Skin of body (tissue), 2 donors: ENCODE measurements around the gene ITGA1. TPM values are rescaled to one million over a fixed set of nuclear protein-coding genes. Genes with fewer than 3 reads are reported as not detected.
A peak's percentile ranks its signal among the peaks of the same experiment; 100 is the strongest.

Source experiments
- DNase-seq: peaks from one replicate; lab custom pipeline; 2025; lab: John Stamatoyannopoulos, UW
- total RNA-seq: library from RNA; depleted of rRNA; stranded (reverse); fragments of >200 nt; gene quantifications from one replicate; pipeline ENCODE4 v1.2.3, GENCODE V29; 2014

Gene ITGA1
- total RNA-seq, 1 donor from 2014 or later: 23.3 TPM

DNA sequence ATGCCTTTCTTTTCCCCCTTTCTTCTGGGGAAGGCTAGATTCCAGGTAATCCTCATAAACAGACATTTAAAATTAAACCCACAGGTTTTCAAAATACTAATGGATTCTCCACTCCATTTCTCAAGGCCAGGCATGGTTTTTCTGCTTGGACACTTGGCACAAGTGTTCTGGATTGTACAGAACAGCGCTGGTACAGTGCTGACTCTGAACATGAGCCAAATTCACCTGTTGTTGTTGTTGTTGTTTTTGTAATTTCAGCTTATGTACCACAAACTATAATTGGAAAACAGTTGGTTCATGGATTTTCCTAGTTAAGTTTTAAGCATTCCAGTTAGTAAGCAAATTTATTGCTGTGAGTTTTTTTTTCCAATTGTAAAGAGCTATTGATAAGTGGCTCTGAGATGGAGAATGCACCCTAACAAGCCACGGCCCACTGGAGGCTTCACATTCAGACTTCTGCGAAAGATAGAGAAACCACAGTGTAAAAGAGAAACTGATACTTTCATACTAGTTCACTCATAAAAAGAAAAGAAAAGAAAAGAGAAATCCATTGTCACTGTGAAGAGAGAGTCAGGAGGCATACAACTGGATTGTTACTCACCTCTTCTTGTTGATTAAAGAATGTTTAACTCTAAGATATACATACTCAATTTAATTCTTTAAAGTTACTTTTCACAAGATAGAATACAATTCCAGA is 16.2 kb upstream of the ITGA1 start:
- no peak for DNase-seq

DNA sequence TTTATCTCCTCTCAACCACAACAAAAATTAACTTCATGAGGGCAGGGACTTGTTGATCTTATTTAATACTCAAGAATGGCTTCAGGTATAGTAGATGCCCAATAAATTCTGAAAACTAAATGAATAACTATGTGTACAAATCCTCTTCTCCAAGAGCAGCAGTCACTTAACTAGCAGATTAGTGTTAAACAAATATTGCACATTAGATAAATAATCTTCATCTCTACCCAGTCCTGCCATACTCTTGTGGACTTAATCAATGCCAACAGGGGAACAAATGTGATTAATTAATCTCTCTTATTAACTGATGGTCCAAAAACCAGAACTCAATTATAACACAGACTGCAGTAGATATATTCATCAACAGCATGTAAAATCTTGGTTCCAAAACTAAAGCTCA is 15.0 kb upstream of the ITGA1 start:
- DNase-seq: no peak

DNA sequence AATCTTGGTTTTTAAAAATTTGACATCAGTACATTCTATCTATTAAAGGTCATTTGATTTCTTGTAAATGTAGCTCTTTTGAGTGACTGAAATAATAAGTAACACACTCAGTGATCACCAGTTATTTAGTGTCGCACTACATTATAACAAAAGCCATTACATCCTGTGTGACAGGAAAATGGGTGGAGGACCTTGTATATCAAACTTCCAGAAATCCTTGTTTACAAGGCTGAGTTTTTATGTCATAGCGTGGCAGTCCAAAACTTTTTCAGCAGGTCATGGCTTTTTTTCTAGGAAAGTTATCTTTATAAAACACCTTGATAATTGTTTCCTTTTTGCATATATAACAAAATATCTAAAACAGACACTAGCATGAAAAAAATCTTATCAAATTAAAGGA is 14.4 kb upstream of the ITGA1 start:
- DNase-seq: no peak

DNA sequence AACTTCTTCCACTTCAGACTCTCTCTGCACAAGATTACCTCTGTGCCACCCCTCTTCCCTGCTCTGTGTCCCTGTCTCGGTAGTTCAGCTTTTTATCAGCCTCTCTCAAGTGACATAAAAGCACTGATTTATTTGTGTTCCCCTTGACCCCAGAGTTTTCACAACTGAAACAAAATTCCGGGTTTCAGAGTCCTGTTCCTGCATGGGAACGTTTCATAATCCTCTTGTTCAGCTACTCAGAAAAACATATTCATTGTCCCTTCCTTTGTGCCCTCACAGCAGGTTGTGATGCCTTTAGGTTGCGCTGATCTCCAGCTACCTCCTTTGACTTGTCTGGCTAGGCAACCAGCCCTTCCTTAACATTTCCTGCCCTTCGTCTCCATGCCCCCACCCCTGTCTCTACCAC is 13.7 kb upstream of the ITGA1 start:
- DNase-seq: no peak

DNA sequence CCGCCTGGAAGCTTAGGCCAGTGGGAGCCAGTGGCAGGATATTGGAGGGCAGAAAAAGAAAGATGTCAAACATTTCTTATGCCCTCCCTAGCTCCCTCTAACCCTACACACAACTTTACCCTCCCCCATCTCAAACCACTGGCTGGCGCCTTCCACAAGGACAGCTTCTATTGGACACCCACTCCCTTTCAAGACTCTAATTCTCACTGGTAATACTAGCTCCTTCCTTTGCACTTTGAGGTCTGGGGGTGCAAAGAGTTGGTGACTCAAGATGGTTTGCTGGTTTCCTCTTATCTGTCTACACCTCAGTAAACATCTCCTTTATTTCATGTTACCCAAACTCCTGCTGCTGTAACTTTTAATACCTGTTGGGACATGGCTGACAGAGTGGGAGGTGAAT is 11.6 kb upstream of the ITGA1 start:
- no peak for DNase-seq

DNA sequence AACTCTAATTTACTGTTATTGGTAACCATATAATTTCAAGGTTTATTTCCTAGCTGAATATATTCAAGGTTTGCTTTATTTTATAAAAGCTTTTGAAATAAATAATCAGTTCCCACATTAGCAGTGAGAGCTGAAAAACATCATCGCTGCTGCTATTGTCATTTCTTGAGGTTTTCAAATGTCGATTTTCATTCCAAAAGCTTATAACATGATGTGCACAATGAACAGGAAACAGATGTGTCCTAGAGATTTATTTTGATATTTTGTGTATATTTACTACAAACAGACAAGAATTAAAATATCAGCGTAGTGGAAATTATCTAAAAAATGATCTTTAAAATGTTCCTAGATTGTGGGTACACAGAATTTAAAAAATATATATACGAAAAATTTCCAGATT is 10.5 kb upstream of the ITGA1 start:
- no peak for DNase-seq

DNA sequence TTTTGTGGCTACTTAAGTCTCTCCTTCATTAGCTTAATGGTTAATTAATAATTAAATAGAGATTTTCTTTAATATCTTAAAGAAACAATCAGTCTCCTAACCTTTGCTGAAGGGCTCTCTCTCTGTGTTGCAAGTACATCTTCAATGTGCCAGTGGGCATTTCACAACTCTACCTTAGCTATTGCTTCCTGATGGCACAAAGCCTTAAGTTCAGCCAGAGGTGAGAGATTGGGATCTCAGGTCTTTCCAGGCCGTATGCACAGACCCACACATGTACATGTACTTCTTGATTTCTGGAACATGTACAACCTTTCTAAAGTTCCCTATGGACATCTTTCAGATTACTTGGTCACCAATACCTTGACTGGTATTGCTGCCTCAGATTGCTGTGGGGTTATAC is 8.9 kb upstream of the ITGA1 start:
- no peak for DNase-seq

DNA sequence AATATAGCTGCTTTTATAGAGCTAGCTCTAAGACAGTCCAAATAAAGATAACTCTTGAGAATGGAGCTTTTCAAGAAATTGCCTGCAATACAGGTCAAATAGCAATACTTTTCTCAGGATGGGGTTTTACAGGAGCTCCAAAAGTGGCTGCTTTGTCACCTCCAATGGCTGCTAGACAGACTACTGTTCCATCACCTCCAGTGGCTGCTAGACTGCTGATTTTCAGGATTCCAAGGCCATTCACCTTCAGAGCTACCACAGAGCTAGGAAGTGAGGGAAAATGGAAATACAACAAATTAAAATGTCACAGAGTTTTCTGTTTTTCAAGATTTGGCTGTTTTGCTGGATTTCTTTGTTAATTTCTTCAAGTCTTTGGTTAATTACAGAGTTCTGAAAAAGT is 8.5 kb upstream of the ITGA1 start:
- no peak for DNase-seq

DNA sequence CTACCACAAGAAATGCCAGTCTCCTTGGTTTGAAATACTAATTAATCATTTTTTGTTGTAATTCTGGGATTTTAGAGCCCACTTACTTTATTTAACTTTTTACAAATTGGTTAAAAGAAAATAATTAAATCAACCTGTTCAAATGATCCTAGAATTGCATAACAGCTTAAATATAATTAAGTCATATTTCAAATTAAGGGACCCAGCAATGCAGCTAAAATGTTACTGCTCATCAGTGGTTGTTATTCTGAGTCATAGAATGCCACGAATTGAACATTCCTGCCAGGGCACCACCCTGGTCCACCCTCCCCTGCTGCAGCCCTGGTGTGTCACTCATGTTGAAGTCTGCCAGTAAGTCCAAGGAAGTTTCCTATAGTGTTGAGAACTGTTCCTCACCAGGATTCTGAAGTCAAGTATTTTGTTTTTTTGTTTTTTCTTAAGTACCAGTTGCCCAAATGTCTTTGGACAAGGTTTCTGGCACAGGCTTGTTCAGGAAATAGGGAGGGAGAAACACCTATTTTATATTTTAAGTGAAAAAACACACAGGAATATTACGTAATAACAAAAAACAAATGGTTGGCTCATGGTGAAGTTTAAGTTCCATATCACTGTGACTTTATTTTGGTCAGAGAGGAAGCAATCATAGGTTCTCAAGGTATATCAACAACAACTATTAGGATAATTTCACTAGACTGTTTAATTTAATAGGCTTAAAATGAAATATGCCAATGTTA is 4.3 kb upstream of the ITGA1 start:
- DNase-seq: no peak

DNA sequence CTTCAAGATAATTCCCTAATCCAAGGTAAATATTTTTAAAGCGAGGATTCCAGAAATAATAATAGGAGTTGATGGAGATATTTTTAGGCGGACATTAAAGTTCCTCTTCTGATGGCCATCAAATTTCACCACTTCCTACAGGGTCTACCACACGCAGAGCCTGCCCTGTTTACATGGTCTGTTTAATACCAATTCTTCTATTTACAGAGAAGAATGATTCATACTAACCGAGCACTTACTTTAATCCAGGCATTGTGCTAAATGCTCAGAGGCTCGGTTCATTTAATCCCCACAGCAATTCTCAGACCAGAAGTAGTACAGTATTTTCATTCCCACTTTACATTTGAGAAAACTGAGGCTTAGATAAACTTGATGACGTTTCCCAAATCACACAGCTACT is 3.0 kb upstream of the ITGA1 start:
- no peak for DNase-seq

DNA sequence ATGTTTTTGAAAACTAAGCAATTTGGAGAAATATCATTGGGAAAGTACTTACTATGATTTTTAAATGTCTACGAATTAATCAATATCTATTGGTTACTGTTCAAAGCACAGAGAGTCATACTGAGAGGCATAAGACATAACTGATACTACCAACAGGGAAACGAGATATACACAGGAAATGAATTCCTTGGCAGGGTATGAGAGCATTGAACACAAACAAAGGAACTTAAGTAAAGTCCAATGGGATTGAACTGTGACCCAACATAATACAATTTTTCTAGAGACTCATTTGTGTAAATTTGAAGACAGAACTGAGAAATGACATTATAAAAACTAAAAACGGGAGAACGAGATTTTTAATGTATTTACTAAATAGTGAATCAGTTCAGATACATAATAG is 1.3 kb upstream of the ITGA1 start:
- DNase-seq: no peak

DNA sequence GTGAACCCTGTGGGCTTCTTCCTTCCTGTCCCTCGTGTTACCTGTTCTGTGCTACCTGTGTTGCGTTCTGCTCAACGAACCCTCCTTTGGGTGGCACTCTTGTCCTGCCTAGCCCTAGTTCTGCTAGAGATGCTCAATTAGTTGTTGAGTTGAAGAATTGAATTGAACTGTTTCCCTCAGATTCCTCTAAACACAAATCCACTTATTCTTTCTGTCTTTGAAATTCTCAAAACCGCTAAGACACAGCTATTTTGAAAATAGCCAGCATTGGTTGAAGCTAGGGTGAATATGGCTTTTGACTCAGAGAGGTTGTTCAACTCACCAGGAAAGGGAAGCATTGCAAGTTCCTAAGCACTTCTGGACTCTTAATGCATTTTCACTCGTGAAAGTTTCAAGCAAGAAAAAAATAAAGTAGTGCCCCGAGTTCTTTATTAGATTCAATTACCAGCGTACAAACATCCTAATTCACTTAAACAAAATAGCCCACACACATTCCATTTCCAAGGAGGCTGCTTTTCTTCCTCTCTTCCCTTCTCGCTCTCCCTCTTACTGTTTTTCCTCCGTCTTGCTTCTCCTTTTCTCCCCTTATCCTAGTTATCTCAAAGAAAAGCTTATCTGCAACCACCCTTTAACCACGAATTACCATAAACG is 642 bp upstream of the ITGA1 start:
- no peak for DNase-seq

DNA sequence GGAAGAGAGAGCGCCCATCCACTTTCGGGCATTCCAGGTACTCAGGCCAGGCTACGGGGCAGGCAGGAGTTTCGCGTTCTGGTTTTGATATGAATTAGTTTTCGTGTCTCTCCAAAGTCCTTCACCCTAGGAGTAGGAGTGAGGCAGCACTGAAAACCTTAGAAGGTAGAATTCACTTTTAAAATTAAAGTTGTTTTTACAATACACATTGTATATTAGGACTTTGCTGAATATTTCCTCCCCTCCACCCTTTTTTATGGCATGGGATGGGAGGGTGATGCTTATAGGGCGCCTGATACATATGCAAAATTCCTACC is 747 bp downstream of the ITGA1 start:
- DNase-seq: no peak

DNA sequence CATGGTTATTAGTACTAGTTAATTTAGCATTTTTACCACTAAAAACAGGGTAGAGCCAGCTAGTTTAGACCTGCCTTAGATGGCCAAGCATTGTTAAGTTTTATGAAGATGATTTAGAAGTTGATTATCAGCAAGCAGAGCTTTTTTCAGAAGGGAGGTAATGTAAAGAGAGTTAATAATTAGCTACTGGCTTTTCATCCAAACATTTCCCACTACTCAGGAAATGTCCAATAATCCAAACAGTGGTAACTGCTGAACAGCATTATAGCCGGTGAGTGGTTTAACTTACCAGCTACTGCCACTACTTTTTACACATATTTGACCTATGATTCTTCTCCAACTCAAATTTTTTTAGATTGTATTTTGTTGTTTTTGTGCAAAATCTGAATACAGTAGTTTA is 1.7 kb downstream of the ITGA1 start:
- DNase-seq: no peak

DNA sequence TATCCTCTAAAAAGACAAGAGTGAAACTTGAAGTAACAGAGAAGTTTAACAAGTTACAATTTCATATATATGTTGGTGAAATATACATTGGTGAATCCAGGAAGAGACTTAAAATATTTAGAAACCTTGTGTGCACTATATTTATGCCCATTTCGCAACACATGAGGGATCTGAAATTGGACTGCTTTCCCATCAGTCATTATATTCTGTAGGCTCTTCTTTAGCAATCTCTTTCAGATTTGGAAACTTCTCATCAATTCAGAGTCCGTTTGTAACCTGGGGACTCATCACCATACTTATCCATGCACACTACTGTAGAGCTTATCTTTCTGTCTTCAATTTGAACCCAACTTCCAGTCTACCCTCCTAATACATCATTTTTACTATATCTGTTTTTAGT is 2.1 kb downstream of the ITGA1 start:
- DNase-seq: no peak

DNA sequence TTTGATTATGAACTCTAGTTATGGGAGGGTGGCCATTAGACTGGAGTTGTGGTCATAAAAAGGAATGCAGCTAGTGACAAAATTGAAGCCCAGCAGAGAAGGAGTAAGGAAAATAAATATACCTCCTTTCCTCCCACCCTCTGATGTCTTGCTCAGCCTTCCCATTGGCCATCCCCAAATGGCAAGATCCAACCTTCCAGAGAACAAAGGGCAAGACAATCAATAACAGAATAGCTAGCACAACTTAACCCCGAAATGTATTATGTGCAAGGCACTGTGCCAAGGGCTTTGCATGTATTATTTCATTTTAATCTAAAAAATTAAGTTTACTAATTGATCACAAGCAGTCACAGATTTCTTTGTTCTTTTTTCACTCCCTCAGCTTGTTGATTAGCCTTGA is 3.6 kb downstream of the ITGA1 start:
- no peak for DNase-seq

DNA sequence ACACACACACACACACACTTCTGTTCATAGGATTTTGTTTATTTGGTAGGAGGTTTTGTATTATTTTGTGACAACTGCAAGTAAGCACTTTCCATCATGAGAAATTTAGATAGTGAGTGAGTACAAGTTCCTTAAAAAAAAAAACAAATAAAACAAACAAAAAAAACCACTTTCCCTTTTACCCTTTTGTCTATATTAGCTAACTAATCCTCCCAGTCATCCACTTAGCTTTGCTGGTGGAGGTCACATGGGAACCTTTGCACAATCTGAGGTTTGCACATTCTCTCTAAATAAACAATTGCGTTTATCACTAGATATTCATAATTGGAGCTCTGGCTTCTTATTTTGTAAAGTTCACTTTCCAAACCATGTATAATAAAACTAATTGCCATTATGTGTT is 6.8 kb downstream of the ITGA1 start:
- no peak for DNase-seq

DNA sequence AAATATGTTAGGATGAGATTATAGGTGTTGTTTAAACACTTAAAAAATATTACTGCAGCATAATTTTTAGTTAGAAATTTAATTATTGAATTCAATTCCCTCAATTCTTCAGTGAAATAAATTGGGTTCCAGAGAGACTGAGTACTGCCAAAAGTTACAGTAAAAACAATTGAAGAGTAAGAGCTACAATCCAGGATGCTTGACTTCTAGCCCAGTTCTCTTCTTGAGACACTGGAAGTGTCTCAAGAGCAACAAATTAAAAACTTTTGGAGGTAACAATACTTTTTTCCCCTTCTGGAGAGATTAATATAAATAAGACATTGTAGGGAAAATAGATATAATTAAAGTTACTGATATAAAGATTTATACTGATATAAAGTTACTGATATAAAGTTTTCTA is 8.3 kb downstream of the ITGA1 start:
- DNase-seq: no peak

DNA sequence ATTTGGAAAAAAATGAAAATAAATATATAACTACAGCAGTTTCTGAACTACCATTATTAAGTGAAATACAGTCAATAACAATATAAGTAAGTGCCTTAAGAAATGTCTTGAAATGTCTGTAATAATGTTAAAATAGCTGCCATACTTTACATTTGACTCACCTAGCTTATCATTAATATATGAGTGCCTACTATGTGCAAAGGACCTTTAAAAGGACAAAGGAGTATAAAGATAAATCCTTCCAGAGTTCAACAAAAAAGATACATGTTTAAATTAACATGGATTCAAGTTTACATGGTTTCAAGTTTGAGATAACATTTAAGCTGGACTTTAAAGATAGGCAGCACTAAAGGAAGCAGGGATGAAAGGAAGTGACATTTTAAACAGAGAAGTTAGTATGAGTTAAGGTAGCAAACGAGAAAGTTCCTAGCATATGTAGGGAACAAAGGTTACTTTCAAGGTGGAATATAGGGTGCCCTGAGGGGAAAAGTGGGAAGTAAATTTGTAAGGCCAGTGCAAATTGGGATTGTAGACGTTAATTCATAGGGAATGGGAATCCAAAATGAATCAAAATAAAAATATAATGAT is 8.9 kb downstream of the ITGA1 start:
- no peak for DNase-seq

DNA sequence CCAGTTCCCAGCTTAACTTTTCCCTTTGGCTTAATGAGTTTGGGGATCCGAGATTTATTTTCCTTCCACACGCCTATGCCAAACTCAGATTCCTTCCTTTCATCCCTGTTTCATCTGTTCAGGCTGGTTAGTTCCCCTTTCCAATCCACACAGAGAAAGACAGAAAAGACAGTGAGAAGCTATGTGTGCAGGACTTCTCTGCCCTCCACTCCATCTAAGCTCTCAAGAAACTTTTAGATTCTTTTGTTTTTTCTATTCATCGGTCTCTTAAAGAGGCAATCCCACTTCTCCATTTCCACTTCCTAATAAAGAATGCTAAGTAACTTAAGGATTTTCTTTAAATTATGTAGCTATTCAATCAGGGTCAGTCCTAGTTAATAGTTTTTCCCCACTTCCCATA is 11.2 kb downstream of the ITGA1 start:
- DNase-seq: no peak

DNA sequence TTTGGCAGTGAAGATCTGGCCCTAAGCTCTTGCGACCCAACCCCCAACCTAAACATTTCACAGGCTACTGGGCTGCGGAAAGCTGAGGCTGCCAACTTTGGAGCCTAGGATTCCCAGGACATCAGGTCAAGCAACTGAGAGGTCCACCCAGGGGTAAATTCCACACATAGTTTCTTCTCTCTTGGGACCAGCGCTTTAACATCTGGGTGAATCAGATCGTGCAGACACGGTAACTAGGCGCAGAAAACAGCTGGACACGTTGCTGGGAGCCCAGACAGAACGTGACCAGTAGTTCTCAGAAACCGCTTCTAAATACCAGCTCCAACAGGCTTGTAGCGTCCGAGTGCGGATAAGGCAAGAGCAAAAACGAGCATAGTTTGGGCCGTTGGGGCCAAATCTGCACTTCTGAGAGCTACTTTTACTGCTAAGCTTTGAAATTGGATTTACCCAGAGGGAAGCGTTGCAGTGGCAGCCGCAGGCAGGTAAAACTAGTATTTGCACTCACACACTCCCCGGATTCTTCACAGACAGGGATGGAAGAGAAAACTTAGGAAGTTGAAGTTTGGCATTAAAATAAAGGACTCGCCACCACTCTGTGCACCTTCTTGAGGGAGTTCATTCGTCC is 11.8 kb downstream of the ITGA1 start:
- DNase-seq: peak; percentile 59

DNA sequence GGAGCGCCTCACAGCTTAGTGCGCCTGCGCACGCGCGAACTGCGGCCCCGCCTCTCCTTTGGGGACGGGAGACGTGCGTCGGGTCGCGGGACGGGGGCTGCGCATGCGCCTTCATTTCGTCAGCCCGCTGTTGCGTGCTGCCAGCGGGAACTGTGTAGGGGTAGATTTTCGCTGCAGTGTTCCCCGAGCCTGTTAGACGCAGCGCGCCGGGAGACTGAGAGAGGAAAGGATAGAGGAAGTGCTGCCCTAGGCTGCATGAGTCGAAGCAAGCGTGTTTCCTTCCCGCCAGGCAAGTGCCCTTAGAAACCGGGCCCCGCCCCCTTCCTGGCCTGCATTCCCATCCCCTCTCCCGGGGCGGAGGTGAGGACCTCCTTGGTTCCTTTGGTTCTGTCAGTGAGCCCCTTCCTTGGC is 12.3 kb downstream of the ITGA1 start:
- DNase-seq: peak; percentile 94
